ENCODE measurements around the gene PEX10.

GRCh38 chr1:2407991-2408275, 4.4 kb downstream of the PEX10 start:
- TF ChIP-seq CTCF (conservative IDR thresholded peaks at IDR 0.05; ENCODE audit: low read depth, low read length) = no peak
- TF ChIP-seq EZH2 (IDR thresholded peaks at IDR 0.05; ENCODE audit: borderline replicate concordance, low read depth, low read length, poor library complexity, severe bottlenecking) = no peak

All from A673 (cell line).